Naive thymus-derived CD8-positive, alpha-beta T cell (primary cell): ENCODE data around the gene CHST15. TPM values are rescaled to one million over a fixed set of nuclear protein-coding genes. Genes with fewer than 3 reads are reported as not detected.
A peak's percentile ranks its signal among the peaks of the same experiment; 100 is the strongest.
"Not testable (repeated sequence)": the region's sequence is repeated elsewhere in the genome, so short reads cannot be mapped to it uniquely, and the experiment has no call there.

ENCODE experiments used
- ATAC-seq, 2 donors: fragments of 150-1000 bp; cut with Tn5 transposase in 1 of 2; sonication (Bioruptor Pico), chemical (Tn5 transposase) in 1 of 2; 1 replicate in 1 of 2; 2 replicates in 1 of 2; pipeline ENCODE4 v1.10.0; 2021; ENCODE audit warnings: mild to moderate bottlenecking in 2 of 2, moderate library complexity in 2 of 2
- POLR2A ChIA-PET: fragments of 350-600 bp; sonication (Branson Sonifier 250); formaldehyde crosslinking; loops from one replicate; lab custom pipeline; 2021; ENCODE audit warnings: antibody characterized with exemption; lab: Charles Lee
- DNase-seq, 10 donors: peaks; one replicate each; pipeline versions ENCODE4 v3.0.0 to v3.0.0-alpha.2; 2020 to 2022
- H3K27ac Mint-ChIP-seq, 10 donors: one replicate each; pipeline ENCODE4 v1.8.0; 2020 to 2022; ENCODE audit warnings: mild to moderate bottlenecking in 10 of 10, mixed read lengths in 10 of 10, moderate library complexity in 4 of 10, inconsistent platforms in 1 of 10
- H3K27me3 Mint-ChIP-seq, 5 donors: one replicate each; pipeline ENCODE4 v1.8.0; 2021 to 2022; ENCODE audit warnings: mixed read lengths in 5 of 5
- H3K36me3 Mint-ChIP-seq, 3 donors: one replicate each; pipeline ENCODE4 v1.8.0; 2020 to 2022; ENCODE audit warnings: mixed read lengths in 3 of 3, mild to moderate bottlenecking in 2 of 3, inconsistent platforms in 1 of 3
- H3K4me1 Mint-ChIP-seq, 4 donors: one replicate each; pipeline ENCODE4 v1.8.0; 2021 to 2022; ENCODE audit warnings: mixed read lengths in 4 of 4
- H3K4me3 Mint-ChIP-seq, 10 donors: one replicate each; pipeline ENCODE4 v1.8.0; 2020 to 2022; ENCODE audit warnings: mild to moderate bottlenecking in 10 of 10, mixed read lengths in 10 of 10, moderate library complexity in 6 of 10, inconsistent platforms in 1 of 10
- H3K9me3 Mint-ChIP-seq, 9 donors: one replicate each; pipeline ENCODE4 v1.8.0; 2020 to 2022; ENCODE audit warnings: mixed read lengths in 9 of 9, mild to moderate bottlenecking in 3 of 9, inconsistent platforms in 1 of 9, moderate library complexity in 1 of 9
- polyA plus RNA-seq, 3 donors: library from polyadenylated mRNA; unstranded; fragments of 300-500 nt; fragmentation: Illumina TruSeq; gene quantifications; one replicate each; pipeline ENCODE4 v1.2.3, GENCODE V29; 2021
- total RNA-seq, 8 experiments: library from RNA in 2 of 8; stranded (reverse) in 2 of 8; gene quantifications; one replicate each; pipeline ENCODE4 v1.2.3 and lab custom pipeline; 2021 to 2026

CHST15 gene
- total and polyA plus RNA-seq, 5 experiments from 2014 or later, result 0.05 to 2.4 (median 1.1) TPM; not detected in 1

DNA sequence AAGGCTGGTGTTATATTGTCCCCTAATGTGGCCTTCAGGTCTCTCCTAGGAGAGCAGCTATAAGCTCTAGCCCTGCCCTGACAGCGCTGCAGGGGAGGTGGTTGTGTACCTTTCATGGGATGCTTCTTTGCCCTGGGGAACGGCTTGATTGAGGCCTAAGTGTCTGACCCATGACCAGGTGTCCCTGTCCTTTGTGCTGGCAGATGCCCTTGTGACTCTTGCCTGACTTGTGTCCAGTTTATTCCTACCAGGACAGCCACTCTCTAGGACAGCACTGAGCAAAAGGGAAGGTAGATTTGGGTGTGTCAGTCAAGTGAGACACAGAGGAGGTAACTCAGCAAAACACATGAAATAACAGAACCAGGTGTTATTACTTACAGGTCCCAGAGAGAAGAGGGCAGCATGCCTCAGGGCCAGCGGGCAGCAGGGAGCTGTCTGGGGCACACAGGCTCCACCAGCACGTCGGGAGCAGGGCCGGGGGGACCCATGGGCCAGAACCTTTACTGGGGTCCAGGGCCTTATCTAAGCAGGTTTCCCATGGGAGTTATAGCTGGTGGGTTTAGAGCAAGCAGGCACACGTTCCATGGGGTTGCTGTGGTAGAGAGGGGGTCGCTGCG is 10.7 kb upstream of the CHST15 start:
- POLR2A ChIA-PET, result no interaction called here
- peaks cover 0 to 25% (median 0%) of the 10 kb centered on the region in 4 donors for H3K4me1 Mint-ChIP-seq
- H3K36me3 Mint-ChIP-seq, result peaks cover 0 to 4% (median 3%) of the 10 kb centered on the region in 3 donors
- peaks cover 0 to 17% (median 3%) of the 10 kb centered on the region in 9 donors for H3K9me3 Mint-ChIP-seq
- peaks cover 0 to 15% (median 8%) of the 10 kb centered on the region in 5 donors for H3K27me3 Mint-ChIP-seq
- no peak for ATAC-seq
- DNase-seq, result no peak
- H3K27ac Mint-ChIP-seq, result no peak overlapping the region
- peak overlapping the region in 1 of 10 donors; percentile 0 for H3K4me3 Mint-ChIP-seq

DNA sequence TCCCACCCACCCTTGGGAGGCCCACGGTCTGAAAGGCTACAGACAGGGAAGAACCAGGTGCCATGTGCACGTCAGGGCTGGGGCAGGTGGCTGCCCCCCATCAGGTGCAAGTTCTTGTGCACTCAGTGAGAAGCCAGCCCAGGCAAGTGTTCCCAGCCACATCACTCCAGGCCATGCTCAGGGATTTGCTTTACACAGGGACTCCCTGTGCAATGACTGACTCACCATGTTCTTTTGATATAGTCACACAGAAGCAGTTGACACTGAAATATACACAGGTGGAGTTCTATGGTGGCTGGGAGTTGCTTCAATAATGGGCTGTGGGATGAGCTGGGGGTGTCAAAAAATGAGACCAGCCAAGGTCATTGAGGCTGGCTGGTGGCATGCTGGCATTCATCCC is 8.0 kb upstream of the CHST15 start:
- ATAC-seq (no peak), DNase-seq (peak in 1 of 10 donors; percentile 16)
- Mint-ChIP-seq H3K36me3 (peaks cover 0 to 4% (median 4%) of the 10 kb centered on the region in 3 donors), H3K9me3 (peaks cover 0 to 17% (median 3%) of the 10 kb centered on the region in 9 donors), H3K27ac (no peak overlapping the region), H3K27me3 (peaks cover 0 to 21% (median 6%) of the 10 kb centered on the region in 5 donors), H3K4me1 (peaks cover 0 to 17% (median 0%) of the 10 kb centered on the region in 4 donors), H3K4me3 (no peak overlapping the region)
- POLR2A ChIA-PET, result no interaction called here

DNA sequence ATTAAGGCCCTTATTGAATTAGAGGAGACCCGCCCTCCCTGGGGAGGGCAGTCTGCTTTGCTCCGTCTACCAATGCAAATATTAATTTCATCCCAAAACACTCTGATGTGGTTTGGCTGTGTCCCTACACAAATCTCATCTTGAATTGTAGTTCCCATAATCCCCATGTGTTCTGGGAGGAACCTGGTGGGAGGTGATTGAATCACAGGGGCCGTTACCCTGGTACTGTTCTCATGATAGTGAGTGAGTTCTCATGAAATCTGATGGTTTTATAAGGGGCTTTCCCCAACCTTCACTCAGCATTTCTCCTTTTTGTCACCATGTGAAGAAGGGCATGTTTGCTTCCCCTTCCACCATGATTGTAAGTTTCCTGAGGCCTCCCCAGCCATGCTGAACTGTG is 7.3 kb upstream of the CHST15 start:
- Mint-ChIP-seq H3K27me3 (peaks cover 1 to 28% (median 11%) of the 10 kb centered on the region in 5 donors), H3K4me1 (peaks cover 0 to 10% (median 0%) of the 10 kb centered on the region in 4 donors), H3K9me3 (peaks cover 0 to 17% (median 3%) of the 10 kb centered on the region in 9 donors)
- H3K4me3 Mint-ChIP-seq, ATAC-seq, H3K27ac Mint-ChIP-seq, POLR2A ChIA-PET, H3K36me3 Mint-ChIP-seq: not testable (repeated sequence)
- DNase-seq, result peak in 1 of 10 donors; percentile 30

DNA sequence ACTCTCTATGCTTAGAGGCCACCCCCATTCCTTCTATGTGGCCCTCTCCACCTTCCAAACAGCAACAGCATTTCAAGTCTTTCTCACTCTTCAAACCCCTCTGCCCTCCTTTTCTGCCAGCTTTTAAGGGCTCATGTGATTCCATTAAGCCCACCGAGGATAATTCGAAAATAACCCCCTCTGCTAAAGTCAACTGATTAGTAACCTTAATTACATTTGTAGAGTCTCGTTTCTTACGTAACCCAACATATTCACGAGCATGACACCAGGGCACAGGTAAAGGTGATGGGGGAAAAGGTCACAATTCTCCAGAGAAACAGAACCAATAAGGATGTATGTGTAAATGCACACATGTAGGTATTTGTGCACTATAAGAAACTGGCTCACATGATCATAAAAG is 6.7 kb upstream of the CHST15 start:
- Mint-ChIP-seq H3K4me3 (no peak overlapping the region), H3K27ac (no peak overlapping the region), H3K36me3 (peaks cover 0 to 4% (median 2%) of the 10 kb centered on the region in 3 donors), H3K9me3 (peaks cover 0 to 14% (median 3%) of the 10 kb centered on the region in 9 donors), H3K27me3 (peaks cover 1 to 33% (median 14%) of the 10 kb centered on the region in 5 donors), H3K4me1 (peaks cover 0 to 6% (median 0%) of the 10 kb centered on the region in 4 donors)
- DNase-seq (no peak), ATAC-seq (no peak)
- POLR2A ChIA-PET, result no interaction called here

DNA sequence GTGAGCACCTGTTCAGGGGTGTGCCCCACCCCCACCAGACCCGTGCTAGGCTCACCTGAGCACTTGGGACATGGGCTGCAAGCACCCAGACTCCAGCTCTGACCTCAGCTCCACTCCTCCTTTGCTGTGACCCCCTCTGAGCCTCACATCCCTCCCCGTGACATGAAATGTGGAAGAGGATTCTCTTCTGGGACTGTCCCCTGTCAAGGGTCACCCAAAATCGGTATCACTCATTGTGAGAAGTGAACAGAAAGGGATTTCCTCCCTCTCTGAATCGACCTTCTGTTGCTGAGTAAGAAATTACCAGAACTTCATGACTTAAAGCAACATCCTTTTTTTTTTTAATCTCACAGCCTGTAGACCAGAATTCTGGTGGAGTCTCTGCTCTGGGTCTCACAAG is 6.2 kb upstream of the CHST15 start:
- H3K27ac Mint-ChIP-seq, result no peak overlapping the region
- ATAC-seq, result no peak

DNA sequence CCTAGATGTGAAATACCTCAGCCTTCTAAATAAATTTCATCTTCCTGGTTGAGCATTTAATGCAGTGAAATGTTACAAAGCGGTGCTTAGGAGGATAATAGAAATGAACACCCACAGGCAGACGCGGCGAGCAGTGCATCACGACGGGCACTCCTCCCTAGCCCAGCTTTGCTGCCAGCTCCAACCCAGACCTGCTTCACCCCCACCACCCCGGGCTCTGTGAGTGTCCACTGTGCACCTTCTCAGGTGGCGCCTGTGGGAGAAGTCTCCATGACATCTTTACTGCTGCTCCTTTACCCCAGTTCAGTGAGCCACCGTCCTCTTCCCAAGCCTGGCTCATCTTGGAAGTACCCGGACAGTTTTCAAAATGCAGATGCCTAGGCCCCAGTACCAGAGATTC is 5.2 kb upstream of the CHST15 start:
- H3K27me3 Mint-ChIP-seq, result peaks cover 8 to 42% (median 17%) of the 10 kb centered on the region in 5 donors
- H3K27ac Mint-ChIP-seq, result no peak overlapping the region
- H3K36me3 Mint-ChIP-seq, result peaks cover 0 to 4% (median 2%) of the 10 kb centered on the region in 3 donors
- no peak overlapping the region for H3K4me3 Mint-ChIP-seq
- ATAC-seq (no peak), DNase-seq (peak in 1 of 10 donors; percentile 34)
- H3K9me3 Mint-ChIP-seq, result peaks cover 0 to 13% (median 0%) of the 10 kb centered on the region in 9 donors
- POLR2A ChIA-PET, result no interaction called here
- peaks cover 0 to 16% (median 4%) of the 10 kb centered on the region in 4 donors for H3K4me1 Mint-ChIP-seq

More for the DNA sequence above, 6.2 kb upstream of the CHST15 start:
- peaks cover 0 to 4% (median 2%) of the 10 kb centered on the region in 3 donors for H3K36me3 Mint-ChIP-seq
- peaks cover 0 to 13% (median 3%) of the 10 kb centered on the region in 9 donors for H3K9me3 Mint-ChIP-seq
- DNase-seq, result peak in 1 of 10 donors; percentile 11
- POLR2A ChIA-PET, result no interaction called here
- peaks cover 3 to 37% (median 15%) of the 10 kb centered on the region in 5 donors for H3K27me3 Mint-ChIP-seq
- H3K4me1 Mint-ChIP-seq, result peaks cover 0 to 8% (median 0%) of the 10 kb centered on the region in 4 donors
- H3K4me3 Mint-ChIP-seq, result no peak overlapping the region

DNA sequence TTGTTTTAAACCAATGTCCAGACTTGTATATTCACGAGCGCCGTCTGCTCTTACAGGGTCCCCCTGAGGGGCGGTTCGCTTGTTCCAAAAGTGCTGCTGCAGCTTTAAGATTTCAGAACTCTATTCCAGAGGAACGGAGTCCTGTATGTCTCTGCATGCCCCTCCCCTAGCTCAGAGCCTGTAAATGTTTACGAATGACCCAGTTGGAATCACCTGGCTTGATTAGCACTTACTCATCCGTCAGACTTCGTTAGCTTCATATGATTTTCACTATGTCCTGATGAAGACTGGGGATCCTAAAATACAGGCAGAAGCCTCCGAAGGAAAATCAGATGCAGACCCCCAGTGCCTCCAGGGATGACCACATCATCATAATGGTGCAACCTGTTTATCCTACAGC is 4.5 kb upstream of the CHST15 start:
- H3K9me3 Mint-ChIP-seq, result peaks cover 0 to 13% (median 0%) of the 10 kb centered on the region in 9 donors
- peak in 1 of 10 donors; percentile 8 for DNase-seq
- H3K4me3 Mint-ChIP-seq, result no peak overlapping the region
- POLR2A ChIA-PET, result no interaction called here
- peaks cover 0 to 4% (median 2%) of the 10 kb centered on the region in 3 donors for H3K36me3 Mint-ChIP-seq
- no peak for ATAC-seq
- H3K4me1 Mint-ChIP-seq, result peaks cover 0 to 18% (median 4%) of the 10 kb centered on the region in 4 donors
- peaks cover 8 to 42% (median 17%) of the 10 kb centered on the region in 5 donors for H3K27me3 Mint-ChIP-seq
- H3K27ac Mint-ChIP-seq, result no peak overlapping the region

DNA sequence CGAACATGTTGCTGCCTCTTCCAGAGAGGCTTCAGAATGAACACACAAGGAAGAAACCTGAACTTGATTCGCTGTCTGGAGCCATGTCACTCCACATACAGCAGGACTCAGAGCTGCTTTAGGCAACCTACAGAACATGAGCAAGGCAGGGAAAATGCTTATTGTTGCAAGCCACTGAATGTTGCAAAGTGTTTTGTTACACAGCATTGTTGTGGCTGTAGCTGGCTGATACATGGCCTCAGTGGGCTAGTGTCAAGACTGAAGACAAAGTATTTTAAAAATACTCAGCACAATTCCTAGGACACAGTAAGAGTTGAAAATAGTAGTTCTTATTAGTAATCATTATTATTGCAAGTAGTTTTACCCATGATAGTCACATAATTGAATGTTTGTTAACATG is 3.1 kb upstream of the CHST15 start:
- peaks cover 0 to 4% (median 2%) of the 10 kb centered on the region in 3 donors for H3K36me3 Mint-ChIP-seq
- H3K4me1 Mint-ChIP-seq, result peaks cover 0 to 18% (median 6%) of the 10 kb centered on the region in 4 donors
- DNase-seq, result no peak
- H3K9me3 Mint-ChIP-seq, result peaks cover 0 to 13% (median 0%) of the 10 kb centered on the region in 9 donors
- peaks cover 8 to 43% (median 17%) of the 10 kb centered on the region in 5 donors for H3K27me3 Mint-ChIP-seq
- no peak for ATAC-seq
- H3K27ac Mint-ChIP-seq, result no peak overlapping the region
- no peak overlapping the region for H3K4me3 Mint-ChIP-seq
- POLR2A ChIA-PET, result no interaction called here

DNA sequence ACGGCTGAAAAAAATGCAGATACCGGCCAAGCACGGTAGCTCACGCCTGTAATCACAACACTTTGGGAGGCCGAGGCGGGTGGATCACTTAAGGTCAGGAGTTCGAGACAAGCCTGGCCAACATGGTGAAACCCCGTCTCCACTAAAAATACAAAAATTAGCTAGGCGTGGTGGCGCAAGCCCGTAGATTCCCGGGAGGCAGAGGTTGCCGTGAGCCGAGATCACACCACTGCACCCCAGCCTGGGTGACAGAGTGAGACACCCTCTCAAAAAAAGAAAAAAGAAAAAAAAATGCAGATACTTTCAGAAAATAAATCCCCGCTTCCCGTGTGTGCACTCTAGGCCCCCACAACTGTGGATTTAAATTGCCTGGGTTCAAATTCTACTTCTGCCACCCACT is 2.4 kb upstream of the CHST15 start:
- ATAC-seq, H3K4me3 Mint-ChIP-seq, H3K36me3 Mint-ChIP-seq, DNase-seq, POLR2A ChIA-PET: not testable (repeated sequence)
- Mint-ChIP-seq H3K4me1 (peaks cover 0 to 20% (median 8%) of the 10 kb centered on the region in 4 donors), H3K27me3 (peaks cover 12 to 50% (median 20%) of the 10 kb centered on the region in 5 donors), H3K9me3 (peaks cover 0 to 12% (median 0%) of the 10 kb centered on the region in 9 donors), H3K27ac (peak overlapping the region in 1 of 10 donors; percentile 35)

DNA sequence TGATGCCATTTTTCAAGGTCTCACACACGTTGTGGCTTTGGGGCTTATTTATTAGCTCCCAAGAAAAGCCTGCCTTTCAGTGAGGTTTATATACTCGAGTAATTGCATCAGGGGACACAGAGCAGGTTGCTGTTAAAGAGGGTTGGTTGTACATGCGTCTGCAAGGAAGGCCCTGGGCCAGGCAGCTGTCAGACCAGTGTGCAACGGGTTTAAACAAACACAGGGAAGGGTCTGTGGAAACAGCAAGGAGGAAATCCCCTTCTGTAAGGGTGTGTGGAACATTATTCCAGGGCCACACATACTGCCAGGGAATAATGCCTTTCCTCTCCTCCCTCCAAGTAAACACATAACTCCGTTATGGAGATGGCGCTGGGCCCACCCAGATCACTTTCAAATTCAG is 1.7 kb upstream of the CHST15 start:
- POLR2A ChIA-PET, result no interaction called here
- no peak overlapping the region for H3K4me3 Mint-ChIP-seq

DNA sequence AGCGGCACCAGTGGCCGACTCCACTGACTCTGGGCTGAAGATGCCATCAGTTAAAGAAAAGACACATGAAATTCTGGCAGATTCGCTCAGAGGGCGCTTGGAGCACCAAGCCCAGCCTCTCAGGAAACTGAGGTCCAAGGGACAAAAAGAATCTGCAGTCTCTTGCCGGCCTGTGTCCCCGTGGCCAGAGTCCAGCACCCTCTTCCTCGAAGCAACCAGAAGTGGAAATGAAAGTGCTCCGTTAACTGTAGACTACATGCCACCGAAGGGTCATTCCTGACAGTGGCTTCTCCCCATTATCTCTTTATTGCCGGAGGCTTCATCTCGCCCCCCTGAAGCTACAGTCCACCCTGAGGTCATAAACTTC is 1.0 kb upstream of the CHST15 start:
- DNase-seq (no peak), ATAC-seq (no peak)
- peaks cover 0 to 20% (median 8%) of the 10 kb centered on the region in 4 donors for H3K4me1 Mint-ChIP-seq
- peaks cover 0 to 3% (median 2%) of the 10 kb centered on the region in 3 donors for H3K36me3 Mint-ChIP-seq
- H3K27me3 Mint-ChIP-seq, result peaks cover 18 to 63% (median 33%) of the 10 kb centered on the region in 5 donors
- H3K9me3 Mint-ChIP-seq, result peaks cover 0 to 5% (median 0%) of the 10 kb centered on the region in 9 donors
- H3K27ac Mint-ChIP-seq, result no peak overlapping the region
- POLR2A ChIA-PET, result no interaction called here
- peak overlapping the region in 7 of 10 donors; percentile 16 to 72 (median 50) for H3K4me3 Mint-ChIP-seq

More for the DNA sequence above, 1.7 kb upstream of the CHST15 start:
- H3K9me3 Mint-ChIP-seq, result peaks cover 0 to 5% (median 0%) of the 10 kb centered on the region in 9 donors
- peaks cover 0 to 20% (median 8%) of the 10 kb centered on the region in 4 donors for H3K4me1 Mint-ChIP-seq
- H3K27ac Mint-ChIP-seq, result no peak overlapping the region
- peaks cover 2 to 3% (median 2%) of the 10 kb centered on the region in 3 donors for H3K36me3 Mint-ChIP-seq
- ATAC-seq (no peak), DNase-seq (no peak)
- peaks cover 18 to 57% (median 27%) of the 10 kb centered on the region in 5 donors for H3K27me3 Mint-ChIP-seq

DNA sequence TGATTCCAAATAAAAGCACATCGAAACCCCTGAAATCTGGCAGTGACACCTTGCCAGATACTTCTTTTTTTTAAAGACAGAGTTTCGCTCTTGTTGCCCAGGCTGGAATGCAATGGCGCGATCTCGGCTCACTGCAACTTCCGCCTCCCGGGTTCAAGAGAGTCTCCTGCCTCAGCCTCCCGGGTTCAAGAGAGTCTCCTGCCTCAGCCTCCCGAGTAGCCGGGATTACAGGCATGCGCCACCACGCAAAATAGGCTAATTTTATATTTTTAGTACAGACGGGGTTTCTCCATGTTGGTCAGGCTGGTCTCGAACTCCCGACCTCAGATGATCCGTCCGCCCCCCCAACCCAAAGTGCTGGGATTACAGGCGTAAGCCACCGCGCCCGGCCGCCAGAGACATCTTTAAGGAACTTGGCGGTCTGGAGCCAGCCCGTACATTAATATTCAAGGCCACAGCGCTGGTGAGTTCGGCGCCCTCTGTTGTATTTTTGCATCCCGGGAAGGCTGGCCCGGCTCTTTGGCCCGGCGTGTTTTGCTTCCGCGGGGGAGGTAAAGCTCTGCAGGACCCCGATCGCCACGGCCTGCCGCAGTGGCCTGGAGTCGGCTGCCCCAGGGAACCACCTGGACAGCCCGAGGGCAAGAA is 498 bp upstream of the CHST15 start:
- Mint-ChIP-seq H3K27me3 (peaks cover 18 to 63% (median 37%) of the 10 kb centered on the region in 5 donors), H3K4me3 (peak overlapping the region in 6 of 10 donors; percentile 26 to 72 (median 41)), H3K4me1 (peaks cover 0 to 20% (median 8%) of the 10 kb centered on the region in 4 donors)
- ATAC-seq, H3K9me3 Mint-ChIP-seq, POLR2A ChIA-PET, DNase-seq, H3K27ac Mint-ChIP-seq, H3K36me3 Mint-ChIP-seq: not testable (repeated sequence)
